Measurements from ENCODE around the gene TRIM26. TPM values are rescaled to one million over a fixed set of nuclear protein-coding genes. Genes with fewer than 3 reads are reported as not detected.

Gene TRIM26
- total and polyA plus RNA-seq, 12 donors, result 18.4 to 49.6 (median 36.9) TPM

GRCh38 chr6:30149234-30149633 is 64.0 kb downstream of the TRIM26 start:
- TF ChIP-seq, protein P1, sequence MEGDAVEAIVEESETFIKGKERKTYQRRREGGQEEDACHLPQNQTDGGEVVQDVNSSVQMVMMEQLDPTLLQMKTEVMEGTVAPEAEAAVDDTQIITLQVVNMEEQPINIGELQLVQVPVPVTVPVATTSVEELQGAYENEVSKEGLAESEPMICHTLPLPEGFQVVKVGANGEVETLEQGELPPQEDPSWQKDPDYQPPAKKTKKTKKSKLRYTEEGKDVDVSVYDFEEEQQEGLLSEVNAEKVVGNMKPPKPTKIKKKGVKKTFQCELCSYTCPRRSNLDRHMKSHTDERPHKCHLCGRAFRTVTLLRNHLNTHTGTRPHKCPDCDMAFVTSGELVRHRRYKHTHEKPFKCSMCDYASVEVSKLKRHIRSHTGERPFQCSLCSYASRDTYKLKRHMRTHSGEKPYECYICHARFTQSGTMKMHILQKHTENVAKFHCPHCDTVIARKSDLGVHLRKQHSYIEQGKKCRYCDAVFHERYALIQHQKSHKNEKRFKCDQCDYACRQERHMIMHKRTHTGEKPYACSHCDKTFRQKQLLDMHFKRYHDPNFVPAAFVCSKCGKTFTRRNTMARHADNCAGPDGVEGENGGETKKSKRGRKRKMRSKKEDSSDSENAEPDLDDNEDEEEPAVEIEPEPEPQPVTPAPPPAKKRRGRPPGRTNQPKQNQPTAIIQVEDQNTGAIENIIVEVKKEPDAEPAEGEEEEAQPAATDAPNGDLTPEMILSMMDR (IDR thresholded peaks at IDR 0.05), result no peak
- TF ChIP-seq POLR2A (IDR thresholded peaks at IDR 0.05), result no peak
- 58 to 71% (median 60%) methylated on average over 3 of the region's 3 CpGs for WGBS, 4 donors
- Histone ChIP-seq H3K4me1 (replicated peaks in 1 of 2) (no peaks in the 10 kb centered on the region), H3K4me3 (no peak overlapping the region), H3K27me3 (peaks cover 11% of the 10 kb centered on the region), H3K9me3 (replicated peaks in 1 of 3) (no peaks in the 10 kb centered on the region), H3K36me3 (replicated peaks in 1 of 2) (no peaks in the 10 kb centered on the region), H3K27ac (no peak overlapping the region)
- intact Hi-C loops (cut with DNase I), result no loop called here
- no peak for DNase-seq

GRCh38 chr6:30147096-30147495 is 66.1 kb downstream of the TRIM26 start:
- DNase-seq, result no peak
- Histone ChIP-seq H3K27me3 (peaks cover 14% of the 10 kb centered on the region), H3K36me3 (replicated peaks in 1 of 2) (no peaks in the 10 kb centered on the region), H3K4me1 (replicated peaks in 1 of 2) (no peaks in the 10 kb centered on the region), H3K4me3 (no peak overlapping the region), H3K27ac (no peak overlapping the region), H3K9me3 (replicated peaks in 1 of 3) (no peaks in the 10 kb centered on the region)
- intact Hi-C loops (cut with DNase I), result no loop called here
- no peak for TF ChIP-seq POLR2A (IDR thresholded peaks at IDR 0.05)
- TF ChIP-seq, protein P1 (IDR thresholded peaks at IDR 0.05), result no peak
- 64 to 91% (median 79%) methylated on average over 3 of the region's 3 CpGs for WGBS, 4 donors

- no peaks in the 10 kb centered on the region for H3K4me1 ChIP-seq (replicated peaks in 1 of 2)
- peaks cover 14% of the 10 kb centered on the region for H3K27me3 ChIP-seq
- no peak for TF ChIP-seq POLR2A (IDR thresholded peaks at IDR 0.05)
- TF ChIP-seq, protein P1 (IDR thresholded peaks at IDR 0.05), result no peak
- DNase-seq, result no peak
- no peaks in the 10 kb centered on the region for H3K9me3 ChIP-seq (replicated peaks in 1 of 3)
- intact Hi-C loops (cut with DNase I), result no loop called here
- no peak overlapping the region for H3K4me3 ChIP-seq
- no peaks in the 10 kb centered on the region for H3K36me3 ChIP-seq (replicated peaks in 1 of 2)
- WGBS, 4 donors, result 59 to 69% (median 66%) methylated on average over 7 of the region's 7 CpGs
- no peak overlapping the region for H3K27ac ChIP-seq
Measured at GRCh38 chr6:30145818-30146217, 67.4 kb downstream of the TRIM26 start.

DNA sequence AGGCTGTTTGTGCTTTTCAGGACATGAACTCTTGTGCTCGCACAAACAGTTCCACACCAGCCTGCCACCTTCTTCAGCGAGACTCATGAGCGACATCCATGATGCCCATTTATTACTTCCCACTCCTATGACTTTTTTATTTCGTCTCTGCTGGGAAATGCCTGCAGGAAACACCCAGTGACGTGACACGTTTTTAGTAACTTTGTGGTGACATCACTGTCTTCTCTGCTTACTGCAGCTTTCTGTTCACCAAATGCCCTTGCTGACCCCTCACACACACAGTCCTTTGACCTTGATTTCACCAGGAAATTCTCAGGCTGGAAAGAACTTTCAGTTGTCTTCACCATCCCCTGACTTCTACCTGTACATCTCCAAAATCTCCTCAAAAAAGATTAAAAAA is 68.4 kb downstream of the TRIM26 start:
- Histone ChIP-seq H3K4me1 (replicated peaks in 1 of 2) (no peaks in the 10 kb centered on the region), H3K36me3 (replicated peaks in 1 of 2) (no peaks in the 10 kb centered on the region), H3K9me3 (replicated peaks in 1 of 3) (no peaks in the 10 kb centered on the region), H3K27ac (no peak overlapping the region), H3K4me3 (no peak overlapping the region), H3K27me3 (peaks cover 11% of the 10 kb centered on the region)
- WGBS, 4 donors, result 55 to 65% (median 58%) methylated on average over 6 of the region's 6 CpGs
- TF ChIP-seq POLR2A (IDR thresholded peaks at IDR 0.05), result no peak
- TF ChIP-seq, protein P1 (IDR thresholded peaks at IDR 0.05), result no peak
- intact Hi-C loops (cut with DNase I), result no loop called here
- no peak for DNase-seq
